SK-N-SH (cell line): ENCODE results near the gene NUF2.

Experiments
- ELF1 ChIP-seq: IDR thresholded peaks from 2 replicates; pipeline ENCODE4 v1.4.0; 2012
- RAD21 ChIP-seq: IDR thresholded peaks from 2 replicates; pipeline ENCODE4 v1.6.1; 2012; ENCODE audit warnings: mild to moderate bottlenecking, low read length
- TF ChIP-seq, protein P1 (sequence below): fragments of 200-600 bp; sonication (generic); IDR thresholded peaks from 2 replicates; pipeline ENCODE4 v1.6.1; 2017; ENCODE audit warnings: antibody characterized with exemption, mild to moderate bottlenecking, moderate library complexity
- TF ChIP-seq, protein P2 (sequence below): fragments of 150-350 bp; IDR thresholded peaks from 2 replicates; pipeline ENCODE4 v1.6.1; 2017; ENCODE audit warnings: antibody characterized with exemption, low read length, low read depth, borderline replicate concordance
- TF ChIP-seq, protein P3 (sequence below): IDR thresholded peaks from 2 replicates; pipeline ENCODE4 v1.6.1; 2012; ENCODE audit warnings: mild to moderate bottlenecking, low read depth, low read length, moderate library complexity
- TF ChIP-seq, protein P4 (sequence below): IDR thresholded peaks from 2 replicates; pipeline ENCODE4 v1.4.0; 2012; ENCODE audit warnings: low read depth

DNA sequence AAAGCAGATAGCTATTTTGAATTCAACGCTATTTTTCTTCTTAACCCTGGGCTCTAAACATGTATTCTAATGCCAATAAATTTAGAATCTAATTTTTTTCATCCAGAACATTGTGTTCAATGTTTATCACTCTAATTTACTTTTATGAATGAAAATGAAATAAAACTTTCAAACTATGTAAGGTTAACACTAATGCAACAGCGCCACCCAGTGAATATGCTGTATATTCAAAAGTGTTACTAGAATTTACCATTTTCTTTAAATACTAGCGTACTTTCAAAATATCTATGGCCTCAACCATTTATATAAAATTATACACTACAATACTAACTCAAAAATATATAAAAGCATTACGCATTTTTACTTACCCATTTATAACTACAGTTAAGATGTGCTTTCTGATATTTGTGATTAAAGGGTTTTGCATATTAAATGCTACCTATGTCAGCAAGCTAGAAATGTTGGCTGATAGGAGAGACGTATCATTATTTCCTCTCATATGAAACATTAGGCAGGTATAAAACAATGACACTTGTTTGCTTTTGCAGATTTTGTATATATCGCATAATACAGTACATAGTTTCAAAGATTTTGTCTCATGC, 5.9 kb upstream of the NUF2 start:
- TF ChIP-seq ELF1 (no peak), RAD21 (peak; percentile 84)
- TF ChIP-seq, protein P1, sequence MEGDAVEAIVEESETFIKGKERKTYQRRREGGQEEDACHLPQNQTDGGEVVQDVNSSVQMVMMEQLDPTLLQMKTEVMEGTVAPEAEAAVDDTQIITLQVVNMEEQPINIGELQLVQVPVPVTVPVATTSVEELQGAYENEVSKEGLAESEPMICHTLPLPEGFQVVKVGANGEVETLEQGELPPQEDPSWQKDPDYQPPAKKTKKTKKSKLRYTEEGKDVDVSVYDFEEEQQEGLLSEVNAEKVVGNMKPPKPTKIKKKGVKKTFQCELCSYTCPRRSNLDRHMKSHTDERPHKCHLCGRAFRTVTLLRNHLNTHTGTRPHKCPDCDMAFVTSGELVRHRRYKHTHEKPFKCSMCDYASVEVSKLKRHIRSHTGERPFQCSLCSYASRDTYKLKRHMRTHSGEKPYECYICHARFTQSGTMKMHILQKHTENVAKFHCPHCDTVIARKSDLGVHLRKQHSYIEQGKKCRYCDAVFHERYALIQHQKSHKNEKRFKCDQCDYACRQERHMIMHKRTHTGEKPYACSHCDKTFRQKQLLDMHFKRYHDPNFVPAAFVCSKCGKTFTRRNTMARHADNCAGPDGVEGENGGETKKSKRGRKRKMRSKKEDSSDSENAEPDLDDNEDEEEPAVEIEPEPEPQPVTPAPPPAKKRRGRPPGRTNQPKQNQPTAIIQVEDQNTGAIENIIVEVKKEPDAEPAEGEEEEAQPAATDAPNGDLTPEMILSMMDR = peak; percentile 88
- TF ChIP-seq, protein P2, sequence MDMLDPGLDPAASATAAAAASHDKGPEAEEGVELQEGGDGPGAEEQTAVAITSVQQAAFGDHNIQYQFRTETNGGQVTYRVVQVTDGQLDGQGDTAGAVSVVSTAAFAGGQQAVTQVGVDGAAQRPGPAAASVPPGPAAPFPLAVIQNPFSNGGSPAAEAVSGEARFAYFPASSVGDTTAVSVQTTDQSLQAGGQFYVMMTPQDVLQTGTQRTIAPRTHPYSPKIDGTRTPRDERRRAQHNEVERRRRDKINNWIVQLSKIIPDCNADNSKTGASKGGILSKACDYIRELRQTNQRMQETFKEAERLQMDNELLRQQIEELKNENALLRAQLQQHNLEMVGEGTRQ = no peak
- TF ChIP-seq, protein P3, sequence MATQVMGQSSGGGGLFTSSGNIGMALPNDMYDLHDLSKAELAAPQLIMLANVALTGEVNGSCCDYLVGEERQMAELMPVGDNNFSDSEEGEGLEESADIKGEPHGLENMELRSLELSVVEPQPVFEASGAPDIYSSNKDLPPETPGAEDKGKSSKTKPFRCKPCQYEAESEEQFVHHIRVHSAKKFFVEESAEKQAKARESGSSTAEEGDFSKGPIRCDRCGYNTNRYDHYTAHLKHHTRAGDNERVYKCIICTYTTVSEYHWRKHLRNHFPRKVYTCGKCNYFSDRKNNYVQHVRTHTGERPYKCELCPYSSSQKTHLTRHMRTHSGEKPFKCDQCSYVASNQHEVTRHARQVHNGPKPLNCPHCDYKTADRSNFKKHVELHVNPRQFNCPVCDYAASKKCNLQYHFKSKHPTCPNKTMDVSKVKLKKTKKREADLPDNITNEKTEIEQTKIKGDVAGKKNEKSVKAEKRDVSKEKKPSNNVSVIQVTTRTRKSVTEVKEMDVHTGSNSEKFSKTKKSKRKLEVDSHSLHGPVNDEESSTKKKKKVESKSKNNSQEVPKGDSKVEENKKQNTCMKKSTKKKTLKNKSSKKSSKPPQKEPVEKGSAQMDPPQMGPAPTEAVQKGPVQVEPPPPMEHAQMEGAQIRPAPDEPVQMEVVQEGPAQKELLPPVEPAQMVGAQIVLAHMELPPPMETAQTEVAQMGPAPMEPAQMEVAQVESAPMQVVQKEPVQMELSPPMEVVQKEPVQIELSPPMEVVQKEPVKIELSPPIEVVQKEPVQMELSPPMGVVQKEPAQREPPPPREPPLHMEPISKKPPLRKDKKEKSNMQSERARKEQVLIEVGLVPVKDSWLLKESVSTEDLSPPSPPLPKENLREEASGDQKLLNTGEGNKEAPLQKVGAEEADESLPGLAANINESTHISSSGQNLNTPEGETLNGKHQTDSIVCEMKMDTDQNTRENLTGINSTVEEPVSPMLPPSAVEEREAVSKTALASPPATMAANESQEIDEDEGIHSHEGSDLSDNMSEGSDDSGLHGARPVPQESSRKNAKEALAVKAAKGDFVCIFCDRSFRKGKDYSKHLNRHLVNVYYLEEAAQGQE = no peak
- TF ChIP-seq, protein P4, sequence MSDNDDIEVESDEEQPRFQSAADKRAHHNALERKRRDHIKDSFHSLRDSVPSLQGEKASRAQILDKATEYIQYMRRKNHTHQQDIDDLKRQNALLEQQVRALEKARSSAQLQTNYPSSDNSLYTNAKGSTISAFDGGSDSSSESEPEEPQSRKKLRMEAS = no peak
